GM12878 (cell line): ENCODE measurements around the gene FTHL17. TPM values are rescaled to one million over a fixed set of nuclear protein-coding genes. Genes with fewer than 3 reads are reported as not detected.

Experiments
- ATAC-seq: fragments of 200-7000 bp; cut with Tn5 transposase; 3 replicates; pipeline ENCODE4 v1.9.1; 2020; ENCODE audit warnings: mild to moderate bottlenecking, moderate library complexity
- BruUV-seq: library from RNA; stranded (reverse); fragments of 400-500 nt; replicated peaks from 2 replicates; lab custom pipeline; 2021; lab: Mats Ljungman, UMichigan
- CTCF ChIA-PET: fragments of 300-600 bp; sonication (Branson Sonifier 250); formaldehyde crosslinking; extraction: SDS; loops from one replicate; lab custom pipeline; 2021; ENCODE audit warnings: inconsistent platforms; lab: Yijun Ruan, JAX
- POLR2A ChIA-PET: fragments of 350-600 bp; formaldehyde crosslinking; extraction: SDS; loops from one replicate; lab custom pipeline; 2021; ENCODE audit warnings: inconsistent platforms; lab: Charles Lee
- RAD21 ChIA-PET: fragments of 300-600 bp; sonication (Branson Sonifier 250); formaldehyde crosslinking; loops from one replicate; lab custom pipeline; 2023; ENCODE audit warnings: antibody characterized with exemption; ENCODE audit not compliant: unreplicated experiment; lab: Charles Lee
- SMC1A ChIA-PET: fragments of 300-600 bp; sonication (Branson Sonifier 250); formaldehyde crosslinking; loops from one replicate; lab custom pipeline; 2023; ENCODE audit not compliant: unreplicated experiment, uncharacterized antibody; lab: Charles Lee
- DNase-seq: peaks from one replicate; pipeline ENCODE4 v3.0.0-alpha.2; 2011; ENCODE audit warnings: low read depth, low spot score
- FAIRE-seq: peaks from 3 replicates; lab custom pipeline; 2011; peaks lifted over from hg19 to GRCh38; lab: Jason Lieb, UNC
- H2AFZ ChIP-seq: 2 replicates; pipeline ENCODE4 v1.6.0; 2011; ENCODE audit warnings: low read depth, low read length, control low read depth; ENCODE audit not compliant: control insufficient read depth
- H3K27ac ChIP-seq: 2 replicates; pipeline ENCODE4 v1.5.1; 2011; ENCODE audit warnings: control low read depth; ENCODE audit not compliant: control insufficient read depth, insufficient read depth
- H3K27me3 ChIP-seq, 2 experiments: replicated peaks in 1 of 2; 2 replicates each; pipeline versions ENCODE4 v1.6.0 to v1.6.1; 2011; ENCODE audit warnings: low read length in 1 of 2; ENCODE audit not compliant: control insufficient read depth in 2 of 2, insufficient read depth in 2 of 2
- H3K36me3 ChIP-seq, 2 experiments: 2 replicates each; pipeline ENCODE4 v1.5.1; 2011; ENCODE audit warnings: low read length in 1 of 2; ENCODE audit not compliant: control insufficient read depth in 2 of 2, insufficient read depth in 2 of 2
- H3K4me1 ChIP-seq: 2 replicates; pipeline ENCODE4 v1.6.1; 2011; ENCODE audit warnings: mild to moderate bottlenecking, low read length, moderate library complexity, mixed read lengths; ENCODE audit not compliant: control insufficient read depth, insufficient read depth
- H3K4me2 ChIP-seq: 2 replicates; pipeline ENCODE4 v1.6.0; 2011; ENCODE audit warnings: control low read depth; ENCODE audit not compliant: control insufficient read depth, insufficient read depth
- H3K4me3 ChIP-seq: fragments of 200-600 bp; sonication (generic); 2 replicates; pipeline ENCODE4 v1.5.1; 2016
- H3K79me2 ChIP-seq: 2 replicates; pipeline ENCODE4 v1.6.0; 2011; ENCODE audit warnings: low read length; ENCODE audit not compliant: control insufficient read depth, insufficient read depth
- H3K9ac ChIP-seq: 2 replicates; pipeline ENCODE4 v1.8.0; 2011; ENCODE audit warnings: low read length, control low read depth, mixed read lengths; ENCODE audit not compliant: control insufficient read depth, insufficient read depth
- H3K9me3 ChIP-seq: replicated peaks from 3 replicates; pipeline ENCODE4 v1.5.1; 2011; ENCODE audit warnings: mild to moderate bottlenecking, low read length; ENCODE audit not compliant: control insufficient read depth, insufficient read depth
- H4K20me1 ChIP-seq: 2 replicates; pipeline ENCODE4 v1.6.0; 2011; ENCODE audit not compliant: control insufficient read depth, insufficient read depth
- BRCA1 ChIP-seq: IDR thresholded peaks from 2 replicates; pipeline ENCODE4 v1.6.1; 2011; ENCODE audit warnings: low read depth, low read length, improper control_type of control experiment
- CEBPB ChIP-seq, 2 experiments: fragments of 150-350 bp in 1 of 2; IDR thresholded peaks; 2 replicates each; pipeline ENCODE4 v1.6.1; 2012 to 2014; ENCODE audit warnings: low read depth in 2 of 2, low read length in 2 of 2, borderline replicate concordance in 1 of 2, inconsistent platforms in 1 of 2
- EP300 ChIP-seq, 2 experiments: fragments of 150-350 bp in 1 of 2; IDR thresholded peaks; 2 replicates each; pipeline ENCODE4 v1.6.1; 2011 to 2012; ENCODE audit warnings: low read depth in 2 of 2, low read length in 2 of 2, borderline replicate concordance in 1 of 2, improper control_type of control experiment in 1 of 2, inconsistent platforms in 1 of 2; ENCODE audit not compliant: control insufficient read depth in 1 of 2
- NFYB ChIP-seq: IDR thresholded peaks from 2 replicates; pipeline ENCODE4 v1.6.1; 2011; ENCODE audit warnings: low read depth, mild to moderate bottlenecking, low read length, improper control_type of control experiment, moderate library complexity; ENCODE audit not compliant: insufficient read depth
- PAX5 ChIP-seq: IDR thresholded peaks from 2 replicates; pipeline ENCODE4 v1.6.1; 2011; ENCODE audit warnings: low read depth, low read length, borderline replicate concordance
- POLR2A ChIP-seq: IDR thresholded peaks from 2 replicates; pipeline ENCODE4 v1.6.1; 2011; ENCODE audit warnings: low read depth, mild to moderate bottlenecking, low read length
- RBBP5 ChIP-seq: fragments of 200-600 bp; sonication (generic); conservative IDR thresholded peaks from 2 replicates; pipeline ENCODE4 v1.6.1; 2016
- SMAD1 ChIP-seq: fragments of 450-650 bp; IDR thresholded peaks from 2 replicates; pipeline ENCODE4 v1.6.1; 2018; ENCODE audit warnings: mild to moderate bottlenecking, low read depth; ENCODE audit not compliant: partially characterized antibody
- WGBS: methylation state at CpG from one replicate; pipeline ENCODE4 v1.1.6; 2016; ENCODE audit warnings: low lambda C conversion rate; ENCODE audit not compliant: insufficient replicate concordance, insufficient coverage; ENCODE audit errors: missing lambda C conversion rate; 5-methylcytosine and 5-hydroxymethylcytosine counted together
- in situ Hi-C: fragments of 300-500 bp; cut with MboI; formaldehyde crosslinking; loops from 9 replicates; pipeline ENCODE4 v1.14.3; 2018; ENCODE audit warnings: mixed read lengths
- intact Hi-C: fragments of 100-400 bp; cut with micrococcal nuclease; formaldehyde crosslinking; loops from one replicate; pipeline ENCODE4 v1.14.2; 2022; ENCODE audit not compliant: unreplicated experiment
- polyA plus RNA-seq, 11 experiments: library from polyadenylated mRNA; depleted of rRNA in 4 of 11; unstranded in 6 of 11; stranded (reverse) in 5 of 11; fragments of >200 nt; fragmentation: Nextera tagmentation in 4 of 11; fragmentation: Illumina TruSeq in 1 of 11; extraction: Ambion mirVana in 4 of 11; extraction: Trizol in 1 of 11; gene quantifications; 1 replicate in 1 of 11; 2 replicates in 10 of 11; pipeline versions ENCODE4 v1.2.1 to v1.2.3, GENCODE V29; 2011 to 2016; ENCODE audit warnings: inconsistent platforms in 2 of 11, missing spikeins in 2 of 11, low read depth in 1 of 11
- total RNA-seq, 4 experiments: library from RNA; depleted of rRNA in 3 of 4; stranded (reverse); fragments of >200 nt in 3 of 4; fragmentation: Illumina TruSeq in 1 of 4; extraction: Trizol in 1 of 4; gene quantifications; 2 replicates each; pipeline versions ENCODE4 v1.2.1 to v1.2.3, GENCODE V29; 2013 to 2021
- TF ChIP-seq, protein P1 (sequence below): IDR thresholded peaks from 2 replicates; pipeline ENCODE4 v1.6.1; 2011; ENCODE audit warnings: low read depth, low read length, improper control_type of control experiment, borderline replicate concordance
- TF ChIP-seq, protein P2 (sequence below): fragments of 450-650 bp; IDR thresholded peaks from 2 replicates; pipeline ENCODE4 v1.6.1; 2018; ENCODE audit warnings: mild to moderate bottlenecking, low read depth, moderate library complexity; ENCODE audit not compliant: partially characterized antibody
- TF ChIP-seq, protein P3 (sequence below): fragments of 150-350 bp; IDR thresholded peaks from 2 replicates; pipeline ENCODE4 v1.6.1; 2016; ENCODE audit warnings: low read depth, low read length
- TF ChIP-seq, protein P4 (sequence below): IDR thresholded peaks from 2 replicates; pipeline ENCODE4 v1.6.1; 2011; ENCODE audit warnings: mild to moderate bottlenecking, low read depth, low read length, moderate library complexity; ENCODE audit not compliant: insufficient replicate concordance

The FTHL17 gene
- total and polyA plus RNA-seq, 10 of the 15 experiments (the other 5 are each of a cell fraction or from before 2014, with no cell fraction given) = not detected

GRCh38 chrX:31092970-31093638 lies 21.3 kb upstream of the FTHL17 start (continued):
- TF ChIP-seq, protein P1, sequence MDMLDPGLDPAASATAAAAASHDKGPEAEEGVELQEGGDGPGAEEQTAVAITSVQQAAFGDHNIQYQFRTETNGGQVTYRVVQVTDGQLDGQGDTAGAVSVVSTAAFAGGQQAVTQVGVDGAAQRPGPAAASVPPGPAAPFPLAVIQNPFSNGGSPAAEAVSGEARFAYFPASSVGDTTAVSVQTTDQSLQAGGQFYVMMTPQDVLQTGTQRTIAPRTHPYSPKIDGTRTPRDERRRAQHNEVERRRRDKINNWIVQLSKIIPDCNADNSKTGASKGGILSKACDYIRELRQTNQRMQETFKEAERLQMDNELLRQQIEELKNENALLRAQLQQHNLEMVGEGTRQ = no peak
- no peak for TF ChIP-seq RBBP5
- no peak for TF ChIP-seq POLR2A

- H3K4me3 ChIP-seq = no peak overlapping the region
- WGBS = 25% methylated on average over 3 of the region's 3 CpGs
- H3K4me2 ChIP-seq = no peak overlapping the region
- peak overlapping the region; percentile 54 for H3K27ac ChIP-seq
- no peaks in the 10 kb centered on the region for H3K36me3 ChIP-seq
- no TSS peak for BruUV-seq
- no peak overlapping the region for H2AFZ ChIP-seq
- H3K27me3 ChIP-seq = no peaks in the 10 kb centered on the region
- FAIRE-seq (no peak), ATAC-seq (peak; percentile 8), DNase-seq (no peak)
- in situ Hi-C loops = no loop called here
- ChIA-PET CTCF (no interaction called here), POLR2A (no interaction called here), SMC1A (interaction anchor here (0.6 to 1.6 kb wide), 8 partner anchors 20 to 178 kb away, joined by 3 to 6 read pairs (median 4); no protein-coding TSS in a partner anchor), RAD21 (interaction anchor here (1.2 kb wide), 1 partner anchor 8 kb away, joined by 3 read pairs; no protein-coding TSS in a partner anchor)
- intact Hi-C loops = loop anchor here (2.0 kb wide), 2 partner anchors 24 to 86 kb away; no protein-coding TSS in a partner anchor
- H3K9me3 ChIP-seq = no peaks in the 10 kb centered on the region; the same call in 2 of the 3 replicates
- H3K4me1 ChIP-seq = peaks cover 8% of the 10 kb centered on the region
- no peaks in the 10 kb centered on the region for H4K20me1 ChIP-seq
- no peaks in the 10 kb centered on the region for H3K79me2 ChIP-seq
- no peak overlapping the region for H3K9ac ChIP-seq
- TF ChIP-seq POLR2A (no peak), SMAD1 (no peak), BRCA1 (no peak), PAX5 (no peak), CEBPB (IDR thresholded peaks at IDR 0.05; ENCODE audit: borderline replicate concordance in 1 of 2, low read depth in 2 of 2, low read length in 2 of 2) (no peak), EP300 (IDR thresholded peaks at IDR 0.05; ENCODE audit: borderline replicate concordance in 1 of 2, control insufficient read depth in 1 of 2, low read depth in 2 of 2, low read length in 2 of 2) (no peak), NFYB (no peak)
- TF ChIP-seq, protein P2, sequence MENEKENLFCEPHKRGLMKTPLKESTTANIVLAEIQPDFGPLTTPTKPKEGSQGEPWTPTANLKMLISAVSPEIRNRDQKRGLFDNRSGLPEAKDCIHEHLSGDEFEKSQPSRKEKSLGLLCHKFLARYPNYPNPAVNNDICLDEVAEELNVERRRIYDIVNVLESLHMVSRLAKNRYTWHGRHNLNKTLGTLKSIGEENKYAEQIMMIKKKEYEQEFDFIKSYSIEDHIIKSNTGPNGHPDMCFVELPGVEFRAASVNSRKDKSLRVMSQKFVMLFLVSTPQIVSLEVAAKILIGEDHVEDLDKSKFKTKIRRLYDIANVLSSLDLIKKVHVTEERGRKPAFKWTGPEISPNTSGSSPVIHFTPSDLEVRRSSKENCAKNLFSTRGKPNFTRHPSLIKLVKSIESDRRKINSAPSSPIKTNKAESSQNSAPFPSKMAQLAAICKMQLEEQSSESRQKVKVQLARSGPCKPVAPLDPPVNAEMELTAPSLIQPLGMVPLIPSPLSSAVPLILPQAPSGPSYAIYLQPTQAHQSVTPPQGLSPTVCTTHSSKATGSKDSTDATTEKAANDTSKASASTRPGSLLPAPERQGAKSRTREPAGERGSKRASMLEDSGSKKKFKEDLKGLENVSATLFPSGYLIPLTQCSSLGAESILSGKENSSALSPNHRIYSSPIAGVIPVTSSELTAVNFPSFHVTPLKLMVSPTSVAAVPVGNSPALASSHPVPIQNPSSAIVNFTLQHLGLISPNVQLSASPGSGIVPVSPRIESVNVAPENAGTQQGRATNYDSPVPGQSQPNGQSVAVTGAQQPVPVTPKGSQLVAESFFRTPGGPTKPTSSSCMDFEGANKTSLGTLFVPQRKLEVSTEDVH = no peak
- TF ChIP-seq, protein P3, sequence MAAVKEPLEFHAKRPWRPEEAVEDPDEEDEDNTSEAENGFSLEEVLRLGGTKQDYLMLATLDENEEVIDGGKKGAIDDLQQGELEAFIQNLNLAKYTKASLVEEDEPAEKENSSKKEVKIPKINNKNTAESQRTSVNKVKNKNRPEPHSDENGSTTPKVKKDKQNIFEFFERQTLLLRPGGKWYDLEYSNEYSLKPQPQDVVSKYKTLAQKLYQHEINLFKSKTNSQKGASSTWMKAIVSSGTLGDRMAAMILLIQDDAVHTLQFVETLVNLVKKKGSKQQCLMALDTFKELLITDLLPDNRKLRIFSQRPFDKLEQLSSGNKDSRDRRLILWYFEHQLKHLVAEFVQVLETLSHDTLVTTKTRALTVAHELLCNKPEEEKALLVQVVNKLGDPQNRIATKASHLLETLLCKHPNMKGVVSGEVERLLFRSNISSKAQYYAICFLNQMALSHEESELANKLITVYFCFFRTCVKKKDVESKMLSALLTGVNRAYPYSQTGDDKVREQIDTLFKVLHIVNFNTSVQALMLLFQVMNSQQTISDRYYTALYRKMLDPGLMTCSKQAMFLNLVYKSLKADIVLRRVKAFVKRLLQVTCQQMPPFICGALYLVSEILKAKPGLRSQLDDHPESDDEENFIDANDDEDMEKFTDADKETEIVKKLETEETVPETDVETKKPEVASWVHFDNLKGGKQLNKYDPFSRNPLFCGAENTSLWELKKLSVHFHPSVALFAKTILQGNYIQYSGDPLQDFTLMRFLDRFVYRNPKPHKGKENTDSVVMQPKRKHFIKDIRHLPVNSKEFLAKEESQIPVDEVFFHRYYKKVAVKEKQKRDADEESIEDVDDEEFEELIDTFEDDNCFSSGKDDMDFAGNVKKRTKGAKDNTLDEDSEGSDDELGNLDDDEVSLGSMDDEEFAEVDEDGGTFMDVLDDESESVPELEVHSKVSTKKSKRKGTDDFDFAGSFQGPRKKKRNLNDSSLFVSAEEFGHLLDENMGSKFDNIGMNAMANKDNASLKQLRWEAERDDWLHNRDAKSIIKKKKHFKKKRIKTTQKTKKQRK = no peak
- TF ChIP-seq, protein P4, sequence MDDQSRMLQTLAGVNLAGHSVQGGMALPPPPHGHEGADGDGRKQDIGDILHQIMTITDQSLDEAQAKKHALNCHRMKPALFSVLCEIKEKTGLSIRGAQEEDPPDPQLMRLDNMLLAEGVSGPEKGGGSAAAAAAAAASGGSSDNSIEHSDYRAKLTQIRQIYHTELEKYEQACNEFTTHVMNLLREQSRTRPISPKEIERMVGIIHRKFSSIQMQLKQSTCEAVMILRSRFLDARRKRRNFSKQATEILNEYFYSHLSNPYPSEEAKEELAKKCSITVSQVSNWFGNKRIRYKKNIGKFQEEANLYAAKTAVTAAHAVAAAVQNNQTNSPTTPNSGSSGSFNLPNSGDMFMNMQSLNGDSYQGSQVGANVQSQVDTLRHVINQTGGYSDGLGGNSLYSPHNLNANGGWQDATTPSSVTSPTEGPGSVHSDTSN = no peak
These were observed 20.6 kb upstream of the FTHL17 start for GRCh38 chrX:31092476-31092875.
